22Rv1 (cell line): ENCODE results near the gene ITPR1.

ENCODE experiments used
- H3K27ac ChIP-seq: fragments of 450-650 bp; 2 replicates; pipeline ENCODE4 v1.5.1; 2017
- CTCF ChIP-seq: fragments of 450-650 bp; IDR thresholded peaks from 2 replicates; pipeline ENCODE4 v1.5.1; 2017; ENCODE audit warnings: mild to moderate bottlenecking
- ZFX ChIP-seq: fragments of 450-650 bp; IDR thresholded peaks from 2 replicates; pipeline ENCODE4 v1.6.1; 2017; ENCODE audit warnings: antibody characterized with exemption, borderline replicate concordance

ITPR1 gene

GRCh38 chr3:4778119-4778518, 285.0 kb downstream of the ITPR1 start:
- no peak overlapping the region for H3K27ac ChIP-seq

GRCh38 chr3:4778740-4779139, 285.6 kb downstream of the ITPR1 start:
- TF ChIP-seq CTCF: no peak
- TF ChIP-seq ZFX: no peak
- no peak overlapping the region for H3K27ac ChIP-seq

More at GRCh38 chr3:4778119-4778518, 285.0 kb downstream of the ITPR1 start:
- TF ChIP-seq ZFX: no peak
- TF ChIP-seq CTCF: no peak

- TF ChIP-seq CTCF (no peak), ZFX (no peak)
- no peak overlapping the region for H3K27ac ChIP-seq
These were observed 287.4 kb downstream of the ITPR1 start for GRCh38 chr3:4780545-4780957.

- H3K27ac ChIP-seq: no peak overlapping the region
- no peak for TF ChIP-seq CTCF
- TF ChIP-seq ZFX: no peak
These were observed 288.9 kb downstream of the ITPR1 start for GRCh38 chr3:4782095-4782494.

GRCh38 chr3:4785551-4785950, 292.4 kb downstream of the ITPR1 start:
- TF ChIP-seq CTCF (no peak), ZFX (no peak)

GRCh38 chr3:4786431-4786830, 293.3 kb downstream of the ITPR1 start:
- H3K27ac ChIP-seq: no peak overlapping the region
- TF ChIP-seq ZFX (no peak), CTCF (no peak)

More at GRCh38 chr3:4785551-4785950, 292.4 kb downstream of the ITPR1 start:
- H3K27ac ChIP-seq: no peak overlapping the region

- TF ChIP-seq ZFX: no peak
- no peak for TF ChIP-seq CTCF
- no peak overlapping the region for H3K27ac ChIP-seq
These were observed 298.2 kb downstream of the ITPR1 start for GRCh38 chr3:4791358-4791757.
